Loucy (cell line): Measurements from ENCODE around the gene L1TD1.

Experiments used
- H2AFZ ChIP-seq: fragments of 200-600 bp; sonication (generic); 2 replicates; pipeline ENCODE4 v1.6.0; 2016; ENCODE audit warnings: antibody characterized with exemption, mild to moderate bottlenecking, low read length, moderate library complexity
- H3F3A ChIP-seq: fragments of 200-600 bp; 2 replicates; pipeline ENCODE4 v1.6.0; 2016; ENCODE audit warnings: antibody characterized with exemption, low read depth, mild to moderate bottlenecking
- H3K27me3 ChIP-seq: fragments of 200-600 bp; sonication (generic); 2 replicates; pipeline ENCODE4 v1.6.1; 2014; ENCODE audit warnings: low read length, mild to moderate bottlenecking; ENCODE audit not compliant: insufficient read depth, poor library complexity, severe bottlenecking
- H3K36me3 ChIP-seq: fragments of 200-600 bp; sonication (generic); 2 replicates; pipeline ENCODE4 v1.6.1; 2016; ENCODE audit warnings: low read length; ENCODE audit not compliant: insufficient read depth
- H3K4me1 ChIP-seq: fragments of 200-600 bp; sonication (generic); 2 replicates; pipeline ENCODE4 v1.5.1; 2014; ENCODE audit warnings: low read length, mild to moderate bottlenecking; ENCODE audit not compliant: insufficient read depth, poor library complexity, severe bottlenecking
- H3K4me2 ChIP-seq: fragments of 200-600 bp; sonication (generic); 2 replicates; pipeline ENCODE4 v1.6.0; 2014; ENCODE audit warnings: antibody characterized with exemption, low read length, low read depth, mild to moderate bottlenecking; ENCODE audit not compliant: poor library complexity, severe bottlenecking
- H3K4me3 ChIP-seq: fragments of 200-600 bp; sonication (generic); 2 replicates; pipeline ENCODE4 v1.5.1; 2014; ENCODE audit warnings: low read length, mild to moderate bottlenecking, mixed read lengths; ENCODE audit not compliant: poor library complexity, severe bottlenecking
- H3K79me2 ChIP-seq: fragments of 200-600 bp; sonication (generic); 2 replicates; pipeline ENCODE4 v1.6.1; 2014; ENCODE audit warnings: low read length; ENCODE audit not compliant: insufficient read depth
- H3K9ac ChIP-seq: fragments of 200-600 bp; sonication (generic); 2 replicates; pipeline ENCODE4 v1.6.0; 2014; ENCODE audit warnings: mild to moderate bottlenecking, low read depth, low read length, moderate library complexity; ENCODE audit not compliant: poor library complexity, severe bottlenecking
- H3K9me2 ChIP-seq: fragments of 200-600 bp; sonication (generic); replicated peaks from 2 replicates; pipeline ENCODE4 v1.6.1; 2016; ENCODE audit warnings: low read depth, low read length, mixed read lengths
- H3K9me3 ChIP-seq: fragments of 200-600 bp; sonication (generic); 2 replicates; pipeline ENCODE4 v1.6.1; 2014; ENCODE audit warnings: mild to moderate bottlenecking, antibody characterized with exemption, low read length, low read depth; ENCODE audit not compliant: insufficient read depth
- H4K20me1 ChIP-seq: fragments of 200-600 bp; sonication (generic); 2 replicates; pipeline ENCODE4 v1.6.0; 2014; ENCODE audit warnings: antibody characterized with exemption, low read length, mild to moderate bottlenecking; ENCODE audit not compliant: insufficient read depth, poor library complexity, severe bottlenecking
- EZH2phosphoT487 ChIP-seq: fragments of 200-600 bp; IDR thresholded peaks from 2 replicates; pipeline ENCODE4 v1.6.1; 2018; ENCODE audit warnings: antibody characterized with exemption, mild to moderate bottlenecking, moderate library complexity, borderline replicate concordance
- TF ChIP-seq, protein P1 (sequence below): fragments of 200-600 bp; sonication (generic); conservative IDR thresholded peaks from 2 replicates; pipeline ENCODE4 v1.5.1; 2014; ENCODE audit warnings: mild to moderate bottlenecking, antibody characterized with exemption, low read length

The L1TD1 gene

GRCh38 chr1:62175568-62176179 is 19.0 kb upstream of the L1TD1 start:
- H4K20me1 ChIP-seq = no peaks in the 10 kb centered on the region
- no peaks in the 10 kb centered on the region for H3K27me3 ChIP-seq
- H3K4me3 ChIP-seq = no peak overlapping the region
- peak overlapping the region; percentile 37; the same call in 1 of the 2 replicates for H2AFZ ChIP-seq
- TF ChIP-seq, protein P1, sequence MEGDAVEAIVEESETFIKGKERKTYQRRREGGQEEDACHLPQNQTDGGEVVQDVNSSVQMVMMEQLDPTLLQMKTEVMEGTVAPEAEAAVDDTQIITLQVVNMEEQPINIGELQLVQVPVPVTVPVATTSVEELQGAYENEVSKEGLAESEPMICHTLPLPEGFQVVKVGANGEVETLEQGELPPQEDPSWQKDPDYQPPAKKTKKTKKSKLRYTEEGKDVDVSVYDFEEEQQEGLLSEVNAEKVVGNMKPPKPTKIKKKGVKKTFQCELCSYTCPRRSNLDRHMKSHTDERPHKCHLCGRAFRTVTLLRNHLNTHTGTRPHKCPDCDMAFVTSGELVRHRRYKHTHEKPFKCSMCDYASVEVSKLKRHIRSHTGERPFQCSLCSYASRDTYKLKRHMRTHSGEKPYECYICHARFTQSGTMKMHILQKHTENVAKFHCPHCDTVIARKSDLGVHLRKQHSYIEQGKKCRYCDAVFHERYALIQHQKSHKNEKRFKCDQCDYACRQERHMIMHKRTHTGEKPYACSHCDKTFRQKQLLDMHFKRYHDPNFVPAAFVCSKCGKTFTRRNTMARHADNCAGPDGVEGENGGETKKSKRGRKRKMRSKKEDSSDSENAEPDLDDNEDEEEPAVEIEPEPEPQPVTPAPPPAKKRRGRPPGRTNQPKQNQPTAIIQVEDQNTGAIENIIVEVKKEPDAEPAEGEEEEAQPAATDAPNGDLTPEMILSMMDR = peak; percentile 86
- no peak for TF ChIP-seq EZH2phosphoT487
- no peak overlapping the region for H3K9ac ChIP-seq
- no peaks in the 10 kb centered on the region for H3K9me2 ChIP-seq
- H3K9me3 ChIP-seq = no peaks in the 10 kb centered on the region
- no peaks in the 10 kb centered on the region for H3K4me1 ChIP-seq
- H3K79me2 ChIP-seq = no peaks in the 10 kb centered on the region
- no peak overlapping the region for H3K4me2 ChIP-seq
- H3K36me3 ChIP-seq = no peaks in the 10 kb centered on the region
- no peaks in the 10 kb centered on the region for H3F3A ChIP-seq

- H2AFZ ChIP-seq = no peak overlapping the region
- no peaks in the 10 kb centered on the region for H3K9me2 ChIP-seq
- H3K27me3 ChIP-seq = no peaks in the 10 kb centered on the region
- H3K36me3 ChIP-seq = no peaks in the 10 kb centered on the region
- TF ChIP-seq, protein P1 = no peak
- TF ChIP-seq EZH2phosphoT487 = no peak
- H4K20me1 ChIP-seq = no peaks in the 10 kb centered on the region
- H3K4me3 ChIP-seq = no peak overlapping the region
- H3K4me2 ChIP-seq = no peak overlapping the region
- no peaks in the 10 kb centered on the region for H3K79me2 ChIP-seq
- no peaks in the 10 kb centered on the region for H3K9me3 ChIP-seq
- H3K4me1 ChIP-seq = no peaks in the 10 kb centered on the region
- no peaks in the 10 kb centered on the region for H3F3A ChIP-seq
- no peak overlapping the region for H3K9ac ChIP-seq
Observed at GRCh38 chr1:62176597-62177312, 17.9 kb upstream of the L1TD1 start.

DNA sequence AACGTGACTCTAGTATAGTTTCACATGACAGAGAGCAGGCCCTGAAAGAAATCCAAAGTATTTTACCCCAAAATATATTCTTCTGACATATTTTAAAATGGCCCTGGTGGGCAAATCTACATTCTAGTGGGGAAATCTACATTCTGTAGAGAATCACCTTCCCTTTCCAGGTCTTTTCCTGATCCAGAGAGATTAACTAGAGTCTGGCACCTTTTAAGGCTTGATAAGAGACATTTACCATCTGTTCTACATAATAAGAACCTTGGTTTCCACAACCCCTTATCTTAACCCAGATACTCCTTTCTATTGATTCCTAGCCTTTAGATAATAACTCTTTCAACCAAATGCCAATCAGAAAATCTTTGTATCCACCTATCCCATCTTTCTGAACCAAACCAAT is 17.0 kb upstream of the L1TD1 start:
- no peaks in the 10 kb centered on the region for H3K9me2 ChIP-seq
- no peaks in the 10 kb centered on the region for H3F3A ChIP-seq
- H3K36me3 ChIP-seq = no peaks in the 10 kb centered on the region
- H3K4me2 ChIP-seq = no peak overlapping the region
- H3K4me1 ChIP-seq = no peaks in the 10 kb centered on the region
- no peaks in the 10 kb centered on the region for H3K9me3 ChIP-seq
- H3K79me2 ChIP-seq = no peaks in the 10 kb centered on the region
- H2AFZ ChIP-seq = no peak overlapping the region
- H3K4me3 ChIP-seq = no peak overlapping the region
- H3K9ac ChIP-seq = no peak overlapping the region
- H3K27me3 ChIP-seq = no peaks in the 10 kb centered on the region
- TF ChIP-seq, protein P1 = no peak
- TF ChIP-seq EZH2phosphoT487 = no peak
- no peaks in the 10 kb centered on the region for H4K20me1 ChIP-seq
